Measurements from ENCODE around the gene ACOT7.

DNA sequence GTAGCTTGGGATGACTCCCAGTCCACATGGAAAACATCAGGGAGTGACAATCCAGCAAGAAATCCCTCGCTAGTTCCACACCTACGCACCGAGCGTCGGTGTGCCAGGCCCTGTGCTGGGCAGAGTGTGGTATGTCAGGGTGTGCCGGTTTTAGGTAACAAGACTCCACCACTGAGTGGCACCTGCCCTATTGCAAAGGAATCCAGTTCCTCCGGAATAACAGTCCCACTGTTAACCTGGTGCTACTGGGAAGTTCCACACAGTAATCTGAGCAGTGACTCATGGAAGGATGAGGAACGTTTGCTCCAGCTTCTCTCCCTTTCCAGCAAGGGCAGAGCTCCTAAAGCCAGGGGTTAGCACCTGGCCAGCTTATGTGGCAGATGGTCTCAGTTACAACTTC is 173.3 kb downstream of the ACOT7 start:
- TF ChIP-seq, protein P1, sequence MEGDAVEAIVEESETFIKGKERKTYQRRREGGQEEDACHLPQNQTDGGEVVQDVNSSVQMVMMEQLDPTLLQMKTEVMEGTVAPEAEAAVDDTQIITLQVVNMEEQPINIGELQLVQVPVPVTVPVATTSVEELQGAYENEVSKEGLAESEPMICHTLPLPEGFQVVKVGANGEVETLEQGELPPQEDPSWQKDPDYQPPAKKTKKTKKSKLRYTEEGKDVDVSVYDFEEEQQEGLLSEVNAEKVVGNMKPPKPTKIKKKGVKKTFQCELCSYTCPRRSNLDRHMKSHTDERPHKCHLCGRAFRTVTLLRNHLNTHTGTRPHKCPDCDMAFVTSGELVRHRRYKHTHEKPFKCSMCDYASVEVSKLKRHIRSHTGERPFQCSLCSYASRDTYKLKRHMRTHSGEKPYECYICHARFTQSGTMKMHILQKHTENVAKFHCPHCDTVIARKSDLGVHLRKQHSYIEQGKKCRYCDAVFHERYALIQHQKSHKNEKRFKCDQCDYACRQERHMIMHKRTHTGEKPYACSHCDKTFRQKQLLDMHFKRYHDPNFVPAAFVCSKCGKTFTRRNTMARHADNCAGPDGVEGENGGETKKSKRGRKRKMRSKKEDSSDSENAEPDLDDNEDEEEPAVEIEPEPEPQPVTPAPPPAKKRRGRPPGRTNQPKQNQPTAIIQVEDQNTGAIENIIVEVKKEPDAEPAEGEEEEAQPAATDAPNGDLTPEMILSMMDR (IDR thresholded peaks at IDR 0.05), result no peak
- TF ChIP-seq POLR2A (IDR thresholded peaks at IDR 0.05) (no peak), EP300 (IDR thresholded peaks at IDR 0.05) (no peak)
